ENCODE measurements around the gene CAMSAP3.

DNA sequence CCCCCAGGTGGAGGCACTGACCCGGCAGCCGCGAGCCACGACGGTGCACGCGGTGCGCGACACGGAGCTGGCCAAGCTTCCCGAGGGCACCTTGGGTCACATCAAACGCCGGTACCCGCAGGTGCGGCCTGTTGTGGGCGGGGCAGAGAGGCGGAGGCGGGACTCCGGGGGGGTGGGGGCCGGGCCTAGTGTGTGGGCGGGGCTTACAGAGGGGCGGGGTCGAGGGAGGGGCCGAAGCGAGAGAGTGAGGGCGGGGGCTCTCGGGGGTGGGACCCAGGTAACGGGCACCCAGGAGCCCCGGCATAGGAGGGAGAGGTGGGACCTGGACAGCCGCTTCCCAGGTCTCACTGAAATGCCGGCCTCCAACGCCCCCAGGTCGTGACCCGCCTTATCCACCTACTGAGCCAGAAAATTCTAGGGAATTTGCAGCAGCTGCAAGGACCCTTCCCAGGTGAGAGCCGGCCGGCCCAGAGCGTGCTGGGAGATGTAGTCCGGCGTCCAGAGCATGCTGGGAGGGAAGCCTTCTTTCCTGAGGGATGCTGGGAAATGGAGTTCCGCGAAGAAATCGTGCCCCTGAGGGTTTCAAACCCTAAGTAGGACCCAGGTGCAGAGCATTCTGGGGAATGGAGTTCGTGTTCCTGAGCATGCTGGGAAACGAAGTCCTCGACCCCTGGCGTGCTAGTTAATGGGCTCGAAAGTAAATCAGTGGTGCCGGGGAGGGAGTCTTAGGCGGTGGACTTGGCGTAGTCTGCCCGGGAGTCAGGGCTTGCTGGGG is 44.5 kb upstream of the CAMSAP3 start:
- TF ChIP-seq EZH2 (IDR thresholded peaks at IDR 0.05; ENCODE audit: borderline replicate concordance) = no peak
- TF ChIP-seq, protein P1, sequence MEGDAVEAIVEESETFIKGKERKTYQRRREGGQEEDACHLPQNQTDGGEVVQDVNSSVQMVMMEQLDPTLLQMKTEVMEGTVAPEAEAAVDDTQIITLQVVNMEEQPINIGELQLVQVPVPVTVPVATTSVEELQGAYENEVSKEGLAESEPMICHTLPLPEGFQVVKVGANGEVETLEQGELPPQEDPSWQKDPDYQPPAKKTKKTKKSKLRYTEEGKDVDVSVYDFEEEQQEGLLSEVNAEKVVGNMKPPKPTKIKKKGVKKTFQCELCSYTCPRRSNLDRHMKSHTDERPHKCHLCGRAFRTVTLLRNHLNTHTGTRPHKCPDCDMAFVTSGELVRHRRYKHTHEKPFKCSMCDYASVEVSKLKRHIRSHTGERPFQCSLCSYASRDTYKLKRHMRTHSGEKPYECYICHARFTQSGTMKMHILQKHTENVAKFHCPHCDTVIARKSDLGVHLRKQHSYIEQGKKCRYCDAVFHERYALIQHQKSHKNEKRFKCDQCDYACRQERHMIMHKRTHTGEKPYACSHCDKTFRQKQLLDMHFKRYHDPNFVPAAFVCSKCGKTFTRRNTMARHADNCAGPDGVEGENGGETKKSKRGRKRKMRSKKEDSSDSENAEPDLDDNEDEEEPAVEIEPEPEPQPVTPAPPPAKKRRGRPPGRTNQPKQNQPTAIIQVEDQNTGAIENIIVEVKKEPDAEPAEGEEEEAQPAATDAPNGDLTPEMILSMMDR (IDR thresholded peaks at IDR 0.05; ENCODE audit: poor library complexity) = no peak
- no peak for TF ChIP-seq EZH2phosphoT487 (IDR thresholded peaks at IDR 0.05; ENCODE audit: low read depth, severe bottlenecking, unreplicated experiment)

All from hepatocyte (in vitro differentiated cells).